SU-DHL-6 (cell line): ENCODE measurements around the gene TYW1B.
"Not testable (repeated sequence)": the region's sequence is repeated elsewhere in the genome, so short reads cannot be mapped to it uniquely, and the experiment has no call there.

Experiments
- H2AFZ ChIP-seq: fragments of 200-600 bp; sonication (generic); 2 replicates; pipeline ENCODE4 v1.6.1; 2014; ENCODE audit warnings: low read depth, mild to moderate bottlenecking, moderate library complexity, mixed read lengths, antibody characterized with exemption, low read length; ENCODE audit not compliant: severe bottlenecking
- H3F3A ChIP-seq: fragments of 200-600 bp; shearing (Covaris generic); 2 replicates; pipeline ENCODE4 v1.6.0; 2016; ENCODE audit warnings: antibody characterized with exemption, mild to moderate bottlenecking; ENCODE audit not compliant: insufficient read depth
- H3K27ac ChIP-seq: fragments of 200-600 bp; sonication (generic); 2 replicates; pipeline ENCODE4 v1.5.1; 2016; ENCODE audit warnings: low read depth, mild to moderate bottlenecking, low read length, moderate library complexity, mixed read lengths
- H3K27me3 ChIP-seq: fragments of 200-600 bp; sonication (generic), shearing (Covaris generic); 2 replicates; pipeline ENCODE4 v1.6.0; 2014; ENCODE audit warnings: mild to moderate bottlenecking, low read length
- H3K36me3 ChIP-seq: fragments of 200-600 bp; sonication (generic); 2 replicates; pipeline ENCODE4 v1.6.1; 2014; ENCODE audit warnings: mild to moderate bottlenecking, low read length, mixed read lengths
- H3K4me2 ChIP-seq: fragments of 300-600, 200-600 bp; shearing (Covaris generic), sonication (generic); 2 replicates; pipeline ENCODE4 v1.6.0; 2014; ENCODE audit warnings: low read length, low read depth, mild to moderate bottlenecking; ENCODE audit not compliant: poor library complexity, severe bottlenecking
- H3K4me3 ChIP-seq: fragments of 200-600 bp; sonication (generic); 2 replicates; pipeline ENCODE4 v1.5.1; 2014; ENCODE audit warnings: antibody characterized with exemption, low read length, mild to moderate bottlenecking, mixed read lengths; ENCODE audit not compliant: insufficient read depth, poor library complexity, severe bottlenecking
- H3K79me2 ChIP-seq: fragments of 200-600 bp; sonication (generic); 2 replicates; pipeline ENCODE4 v1.6.1; 2014; ENCODE audit warnings: mild to moderate bottlenecking, low read length, moderate library complexity; ENCODE audit not compliant: insufficient read depth
- H3K9ac ChIP-seq: fragments of 200-600 bp; sonication (generic); 2 replicates; pipeline ENCODE4 v1.7.0; 2014; ENCODE audit warnings: mild to moderate bottlenecking, low read length
- H3K9me2 ChIP-seq: fragments of 200-600 bp; sonication (generic); replicated peaks from 2 replicates; pipeline ENCODE4 v1.6.1; 2014; ENCODE audit warnings: low read length; ENCODE audit not compliant: insufficient read depth
- H3K9me3 ChIP-seq: fragments of 200-600 bp; sonication (generic); 2 replicates; pipeline ENCODE4 v1.6.1; 2014; ENCODE audit warnings: low read length, mixed read lengths; ENCODE audit not compliant: insufficient read depth
- H4K20me1 ChIP-seq: fragments of 200-600 bp; sonication (generic); 2 replicates; pipeline ENCODE4 v1.6.1; 2014; ENCODE audit warnings: low read depth, mild to moderate bottlenecking, antibody characterized with exemption, low read length, moderate library complexity, mixed read lengths
- CTCF ChIP-seq: fragments of 200-600 bp; sonication (generic); IDR thresholded peaks from one replicate; pipeline ENCODE4 v1.5.1; 2017; ENCODE audit warnings: antibody characterized with exemption, mild to moderate bottlenecking, low read length, moderate library complexity; ENCODE audit not compliant: insufficient read depth, poor library complexity, severe bottlenecking
- EZH2phosphoT487 ChIP-seq: fragments of 200-600 bp; sonication (generic), shearing (Covaris generic); conservative IDR thresholded peaks from 2 replicates; pipeline ENCODE4 v1.6.1; 2018; ENCODE audit warnings: mild to moderate bottlenecking, antibody characterized with exemption, low read length, moderate library complexity, mixed read lengths

TYW1B gene

GRCh38 chr7:72816370-72817157, 11.4 kb downstream of the TYW1B start:
- H4K20me1 ChIP-seq, H3K4me3 ChIP-seq, H3K27me3 ChIP-seq, H3K4me2 ChIP-seq, H3K9me3 ChIP-seq, H3K9me2 ChIP-seq, H3K9ac ChIP-seq, H3K27ac ChIP-seq, H2AFZ ChIP-seq, H3K36me3 ChIP-seq, H3F3A ChIP-seq: not testable (repeated sequence)
- H3K79me2 ChIP-seq: peaks cover 17% of the 10 kb centered on the region; the same call in 1 of the 2 replicates

GRCh38 chr7:72810437-72810836, 17.6 kb downstream of the TYW1B start:
- H3K9me2 ChIP-seq, H3K79me2 ChIP-seq, H3K4me2 ChIP-seq, H3K9ac ChIP-seq, H2AFZ ChIP-seq, H3K27ac ChIP-seq, H3K27me3 ChIP-seq, H3K9me3 ChIP-seq, H3K36me3 ChIP-seq, H4K20me1 ChIP-seq, H3K4me3 ChIP-seq, H3F3A ChIP-seq: not testable (repeated sequence)

- H3K79me2 ChIP-seq, H3K4me2 ChIP-seq, H3K36me3 ChIP-seq, H4K20me1 ChIP-seq, H3K4me3 ChIP-seq, H3K9ac ChIP-seq, H3F3A ChIP-seq, H2AFZ ChIP-seq, H3K9me2 ChIP-seq, H3K27me3 ChIP-seq, H3K9me3 ChIP-seq, H3K27ac ChIP-seq: not testable (repeated sequence)
Measured at GRCh38 chr7:72808511-72808910, 19.5 kb downstream of the TYW1B start.

- H3F3A ChIP-seq, H3K27ac ChIP-seq, H3K4me2 ChIP-seq, H3K27me3 ChIP-seq, H4K20me1 ChIP-seq, H3K36me3 ChIP-seq, H3K9me3 ChIP-seq, H2AFZ ChIP-seq, H3K4me3 ChIP-seq, H3K79me2 ChIP-seq, H3K9me2 ChIP-seq, H3K9ac ChIP-seq: not testable (repeated sequence)
Measured at GRCh38 chr7:72806851-72807250, 21.1 kb downstream of the TYW1B start.

GRCh38 chr7:72805526-72806494, 22.2 kb downstream of the TYW1B start:
- Histone ChIP-seq H3K4me3 (no peak overlapping the region), H3K36me3 (0 out of 2 replicates have a peak, but pooled peaks cover 4% of the 10 kb centered on the region), H3K27me3 (no peaks in the 10 kb centered on the region), H4K20me1 (no peaks in the 10 kb centered on the region), H3K79me2 (no peaks in the 10 kb centered on the region), H3K27ac (no peak overlapping the region), H2AFZ (no peak overlapping the region), H3K9me2 (no peaks in the 10 kb centered on the region), H3K9ac (no peak overlapping the region), H3K4me2 (no peak overlapping the region), H3F3A (no peaks in the 10 kb centered on the region), H3K9me3 (no peaks in the 10 kb centered on the region)
- TF ChIP-seq CTCF: no peak
- no peak for TF ChIP-seq EZH2phosphoT487

GRCh38 chr7:72803778-72804177, 24.2 kb downstream of the TYW1B start:
- not testable (repeated sequence) for H3K27me3 ChIP-seq, H3F3A ChIP-seq, H3K79me2 ChIP-seq, H3K9ac ChIP-seq, H4K20me1 ChIP-seq, H3K4me3 ChIP-seq, H2AFZ ChIP-seq, H3K36me3 ChIP-seq, H3K9me3 ChIP-seq, H3K4me2 ChIP-seq, H3K27ac ChIP-seq, H3K9me2 ChIP-seq

- not testable (repeated sequence) for H4K20me1 ChIP-seq, H3K9ac ChIP-seq
Measured at GRCh38 chr7:72801564-72801963, 26.4 kb downstream of the TYW1B start.

More at GRCh38 chr7:72801564-72801963, 26.4 kb downstream of the TYW1B start:
- H3K9me3 ChIP-seq, H3K4me3 ChIP-seq, H3K27me3 ChIP-seq, H3F3A ChIP-seq, H3K79me2 ChIP-seq, H3K36me3 ChIP-seq, H3K27ac ChIP-seq, H2AFZ ChIP-seq, H3K9me2 ChIP-seq, H3K4me2 ChIP-seq: not testable (repeated sequence)
